SKM-1 treated with dmso at 0.1 percent for 144 hours (cell line): ENCODE data around the gene PITPNB.

Experiments
- DNase-seq: peaks from one replicate; lab custom pipeline; 2025; ENCODE audit not compliant: unreplicated experiment; lab: John Stamatoyannopoulos, UW

PITPNB gene

DNA sequence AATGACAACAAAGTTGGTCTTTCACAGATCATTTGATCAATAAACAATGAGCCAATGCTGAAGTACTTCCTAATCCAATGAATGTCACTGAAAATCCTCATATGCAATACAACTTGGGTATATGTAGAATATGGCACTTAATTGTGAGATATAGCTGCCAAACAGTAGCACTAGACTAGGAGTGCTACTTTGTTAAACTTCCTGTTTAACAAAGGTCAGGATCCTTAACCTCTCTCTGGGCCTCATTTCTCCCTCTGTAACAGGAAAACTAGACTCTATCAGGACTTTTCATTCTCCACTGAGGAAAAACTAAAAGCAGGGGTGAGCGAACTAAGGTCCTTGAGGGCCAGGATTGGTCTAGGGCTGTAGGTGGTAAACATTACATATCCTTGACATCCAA is 56.1 kb downstream of the PITPNB start:
- DNase-seq = no peak

DNA sequence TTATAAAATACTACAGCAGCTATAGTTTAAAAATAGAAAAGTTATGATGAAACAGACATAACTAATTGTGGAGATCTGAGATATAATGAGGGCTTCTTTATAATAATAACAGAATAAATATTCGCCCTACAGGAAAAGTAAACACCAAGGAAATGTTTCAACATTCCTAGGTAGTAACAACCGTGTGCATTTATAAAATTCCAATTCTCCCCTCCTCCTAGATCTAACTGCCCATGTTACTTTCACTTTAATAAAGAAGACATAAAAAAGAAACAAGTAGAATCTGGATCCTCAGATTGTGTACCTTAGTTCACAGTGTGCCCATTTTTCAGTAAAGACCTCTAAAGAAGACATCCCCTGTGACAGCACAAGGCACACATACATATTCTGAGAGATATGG is 59.7 kb downstream of the PITPNB start:
- no peak for DNase-seq

DNA sequence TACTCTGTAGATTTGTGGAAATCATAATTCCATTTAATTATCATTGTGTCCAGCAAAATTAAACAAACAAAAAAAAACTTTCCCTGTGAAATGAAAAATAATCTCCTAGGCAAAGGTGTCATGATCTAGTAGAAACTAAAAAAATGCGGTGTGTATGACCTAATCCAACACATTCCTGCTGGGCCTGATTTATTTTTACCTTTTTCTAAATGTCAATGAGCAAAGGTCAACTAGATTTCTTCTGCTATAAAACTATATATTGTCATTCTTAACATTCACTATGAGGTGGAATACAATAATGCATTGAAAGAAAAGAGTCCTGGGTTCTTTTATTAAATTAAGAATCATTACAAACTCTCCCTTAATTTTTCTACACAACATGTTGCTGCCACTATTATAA is 60.4 kb downstream of the PITPNB start:
- DNase-seq = no peak

- no peak for DNase-seq
These were observed 61.6 kb downstream of the PITPNB start for GRCh38 chr22:27857443-27857842.

DNA sequence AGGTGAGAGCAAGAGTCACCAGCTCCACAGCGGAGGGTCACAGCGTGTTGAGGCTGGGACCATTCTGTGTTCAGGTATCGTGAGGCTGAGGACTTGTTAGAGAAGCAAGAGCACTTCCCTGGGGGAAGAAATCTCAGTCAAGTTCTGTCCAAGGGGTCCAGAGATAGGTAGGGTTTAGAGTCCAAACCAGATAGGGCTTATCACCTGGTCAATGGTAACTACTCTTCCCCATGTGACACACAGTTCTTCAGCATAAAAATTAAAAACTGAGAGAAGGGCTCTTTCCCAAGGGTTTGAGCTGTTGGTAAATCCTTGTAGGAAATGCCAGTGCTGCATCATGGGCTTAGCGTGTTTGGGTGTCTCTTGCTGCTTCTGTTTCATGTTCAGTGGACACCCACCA is 62.7 kb downstream of the PITPNB start:
- DNase-seq = no peak

- DNase-seq = peak; percentile 6
These were observed 65.6 kb downstream of the PITPNB start for GRCh38 chr22:27853424-27853823.

DNA sequence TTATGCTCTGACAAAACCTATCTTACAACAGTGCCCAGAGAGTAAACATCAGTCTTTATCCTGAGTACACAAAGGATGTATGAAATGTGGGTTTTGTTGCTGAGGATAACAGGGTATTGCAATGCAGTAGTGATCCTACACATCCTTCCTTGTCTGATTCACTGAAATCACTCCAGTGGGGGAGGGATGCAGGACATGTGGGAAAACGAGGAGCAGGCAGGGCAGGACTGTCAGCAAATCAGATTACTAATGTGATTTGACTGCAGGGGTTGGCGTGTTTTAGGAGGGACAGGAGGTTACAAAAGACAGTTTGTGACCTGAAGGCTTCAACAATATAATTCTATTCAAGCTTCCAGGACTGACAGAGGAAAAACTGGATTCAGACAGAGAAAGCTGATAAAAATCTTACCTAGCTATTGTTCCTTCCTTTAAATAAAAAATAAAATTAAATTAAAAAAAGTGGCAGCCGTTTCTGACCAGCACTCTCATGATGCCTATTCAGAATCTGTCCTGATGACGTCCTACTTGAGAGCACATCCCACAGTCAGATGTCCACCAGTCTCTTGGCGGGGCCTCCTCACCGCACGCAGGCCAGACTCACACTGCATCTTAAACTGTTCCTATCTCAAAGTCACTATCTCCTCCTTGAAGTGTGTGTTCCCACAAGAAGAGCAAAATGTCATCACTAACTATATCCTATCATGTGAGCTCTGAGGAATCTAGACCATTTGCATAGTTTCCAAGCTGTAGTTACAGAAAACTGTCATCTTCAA is 66.9 kb downstream of the PITPNB start:
- DNase-seq = no peak

DNA sequence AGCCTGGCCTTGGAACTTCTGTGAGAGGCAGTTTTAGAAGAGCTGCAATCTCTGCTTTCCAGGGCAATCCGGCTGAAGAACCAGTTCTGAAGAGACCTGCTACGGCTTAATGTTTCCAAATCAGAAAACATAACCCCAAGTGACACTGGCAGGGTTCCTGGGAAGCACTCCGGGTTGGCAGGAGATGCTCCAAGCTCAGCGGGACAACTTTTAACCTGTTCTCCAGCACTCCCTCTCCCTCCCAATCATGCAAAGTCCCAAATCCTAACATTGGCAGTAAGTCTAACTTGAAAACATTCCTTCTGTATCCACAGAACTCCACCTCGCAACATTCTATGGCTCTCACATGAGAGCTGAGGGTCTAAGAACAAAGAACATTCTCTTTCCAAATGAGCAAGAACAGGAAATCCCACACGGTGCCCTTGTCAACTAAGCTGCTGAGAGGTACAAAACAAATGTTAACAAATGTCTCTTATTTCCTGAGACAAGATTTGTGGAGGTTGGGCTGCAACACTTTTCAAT is 69.0 kb downstream of the PITPNB start:
- DNase-seq = no peak

DNA sequence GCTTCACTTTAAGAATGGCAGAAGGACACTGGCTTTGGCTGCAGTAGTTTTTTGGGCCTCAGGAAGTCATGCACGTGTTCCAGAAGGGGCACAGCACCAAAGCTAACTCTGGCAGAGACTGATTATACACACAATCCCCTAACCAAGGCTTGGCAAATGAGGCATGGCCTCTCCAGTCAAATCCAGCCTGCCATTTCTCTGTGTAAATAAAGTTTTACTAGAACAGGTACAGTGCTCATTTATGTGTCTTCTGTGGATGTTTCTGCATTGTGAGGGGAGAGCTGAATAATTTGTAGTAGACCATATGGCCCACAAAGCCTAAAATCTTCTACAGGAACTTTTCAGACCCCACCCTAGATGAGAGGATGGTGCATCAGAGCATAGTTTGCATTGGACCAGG is 71.1 kb downstream of the PITPNB start:
- no peak for DNase-seq

DNA sequence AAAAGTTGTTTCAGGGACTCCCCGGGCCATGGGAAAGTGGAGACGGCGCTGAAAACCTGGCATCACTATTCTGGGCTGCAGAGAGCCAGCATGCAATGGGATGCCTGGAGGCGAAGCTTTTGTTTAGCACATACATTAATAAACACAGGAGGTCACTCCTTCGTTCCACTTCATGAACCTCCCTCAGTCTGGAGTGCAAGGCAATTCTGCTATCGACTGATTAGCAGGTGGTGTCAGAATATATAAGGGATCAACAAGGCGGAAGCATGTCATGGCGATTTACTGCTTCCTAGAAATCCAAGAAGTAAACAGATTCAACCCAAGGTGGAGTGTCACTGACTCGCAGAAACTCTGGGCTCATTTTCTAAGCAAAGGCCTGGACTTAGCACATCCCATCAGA is 72.1 kb downstream of the PITPNB start:
- DNase-seq = no peak

GRCh38 chr22:27846248-27846757 is 72.8 kb downstream of the PITPNB start:
- no peak for DNase-seq

GRCh38 chr22:27845644-27846043 is 73.4 kb downstream of the PITPNB start:
- DNase-seq = no peak

DNA sequence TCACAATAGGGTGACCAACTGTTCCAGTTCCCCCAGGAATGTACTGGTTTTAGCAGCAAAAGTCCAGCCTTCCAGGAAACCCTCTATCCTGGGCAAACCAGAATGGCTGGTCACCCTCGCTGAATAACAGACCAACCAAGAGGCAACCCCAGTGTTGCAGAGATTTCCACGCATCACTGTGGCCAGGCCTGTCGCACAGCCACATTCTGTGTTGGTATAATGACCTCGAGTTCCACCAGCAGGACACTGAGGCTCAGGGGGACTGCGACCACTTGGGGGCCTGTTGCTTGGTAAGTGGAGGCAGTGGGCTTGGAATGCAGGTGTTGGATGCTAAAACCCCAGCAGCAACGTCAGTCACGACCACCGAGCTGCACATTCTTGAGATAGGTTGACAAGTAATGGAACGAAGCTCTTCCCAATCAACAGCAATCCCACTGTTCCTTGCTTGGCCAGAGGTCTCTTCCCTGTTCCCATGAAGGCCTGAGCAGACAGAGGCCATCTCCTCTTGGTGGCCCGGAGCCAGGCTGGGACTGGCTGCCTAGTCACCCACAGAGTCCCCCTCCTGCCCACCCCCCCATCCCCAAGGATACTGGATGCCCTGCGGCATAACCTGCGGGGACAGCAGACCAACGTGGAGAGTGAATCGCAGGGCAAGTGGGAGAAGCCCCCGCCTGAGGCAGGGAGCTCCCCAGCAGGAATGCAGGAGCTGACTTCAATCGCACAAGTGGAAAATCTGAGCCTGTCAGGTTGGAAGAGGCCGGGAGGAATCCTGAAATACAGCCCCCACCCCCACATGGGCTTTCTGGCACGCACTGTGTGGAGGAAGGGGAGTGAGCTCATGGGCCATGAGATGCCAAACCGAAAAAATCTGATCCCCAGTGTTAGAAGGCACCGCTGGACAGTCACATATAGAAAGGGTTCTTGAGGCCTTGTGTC is 74.1 kb downstream of the PITPNB start:
- DNase-seq = no peak

DNA sequence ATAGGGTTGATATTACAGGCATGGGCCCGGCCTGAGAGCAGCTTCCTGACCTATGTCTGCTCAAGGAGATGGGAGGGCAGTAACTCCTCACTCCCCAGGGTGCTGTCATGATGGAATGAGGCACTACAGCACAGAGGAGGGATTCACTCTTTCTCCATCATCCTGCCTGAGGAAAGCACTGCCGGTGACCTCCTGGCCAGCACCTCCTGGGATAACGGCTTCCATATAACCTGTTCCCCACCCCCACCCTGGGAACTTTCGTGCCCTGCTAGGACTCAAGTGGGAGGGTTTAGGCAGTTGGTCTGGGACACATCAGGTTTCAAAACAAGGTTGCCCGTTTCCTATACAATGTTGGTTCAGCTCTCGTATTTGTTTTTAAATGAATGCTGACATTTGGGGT is 74.8 kb downstream of the PITPNB start:
- no peak for DNase-seq

- no peak for DNase-seq
These were observed 75.6 kb downstream of the PITPNB start for GRCh38 chr22:27843441-27843840.

GRCh38 chr22:27842669-27843431 is 76.2 kb downstream of the PITPNB start:
- DNase-seq = no peak

GRCh38 chr22:27842201-27842600 is 76.9 kb downstream of the PITPNB start:
- DNase-seq = no peak

GRCh38 chr22:27840436-27840835 is 78.6 kb downstream of the PITPNB start:
- DNase-seq = no peak

GRCh38 chr22:27839057-27839660 is 79.9 kb downstream of the PITPNB start:
- DNase-seq = no peak

DNA sequence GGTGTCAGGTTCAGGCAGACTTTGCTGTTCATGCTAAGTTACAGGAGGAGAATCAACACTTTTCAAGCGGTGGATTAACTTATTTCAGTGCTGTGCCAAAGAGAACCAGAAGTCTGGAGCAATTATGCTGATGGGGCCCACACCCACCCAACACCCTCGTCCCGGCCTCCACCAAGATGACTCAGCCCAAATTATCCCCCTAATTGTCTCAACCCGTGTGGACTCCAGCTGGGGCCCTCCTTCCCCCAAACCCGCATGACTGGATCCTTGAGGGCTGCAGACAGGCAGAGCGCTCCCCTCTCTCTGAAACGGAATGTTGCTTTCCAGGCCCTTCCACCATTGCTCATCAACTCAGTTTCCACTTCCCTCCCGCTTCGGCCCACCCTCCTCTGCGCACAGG is 82.9 kb downstream of the PITPNB start:
- DNase-seq = no peak

GRCh38 chr22:27835446-27835845 is 83.6 kb downstream of the PITPNB start:
- DNase-seq = no peak
